ENCODE measurements around the gene CALML3. TPM values are rescaled to one million over a fixed set of nuclear protein-coding genes. Genes with fewer than 3 reads are reported as not detected.

The CALML3 gene
- total RNA-seq, 4 donors from 2014 or later: 0.24 TPM; not detected in 3

DNA sequence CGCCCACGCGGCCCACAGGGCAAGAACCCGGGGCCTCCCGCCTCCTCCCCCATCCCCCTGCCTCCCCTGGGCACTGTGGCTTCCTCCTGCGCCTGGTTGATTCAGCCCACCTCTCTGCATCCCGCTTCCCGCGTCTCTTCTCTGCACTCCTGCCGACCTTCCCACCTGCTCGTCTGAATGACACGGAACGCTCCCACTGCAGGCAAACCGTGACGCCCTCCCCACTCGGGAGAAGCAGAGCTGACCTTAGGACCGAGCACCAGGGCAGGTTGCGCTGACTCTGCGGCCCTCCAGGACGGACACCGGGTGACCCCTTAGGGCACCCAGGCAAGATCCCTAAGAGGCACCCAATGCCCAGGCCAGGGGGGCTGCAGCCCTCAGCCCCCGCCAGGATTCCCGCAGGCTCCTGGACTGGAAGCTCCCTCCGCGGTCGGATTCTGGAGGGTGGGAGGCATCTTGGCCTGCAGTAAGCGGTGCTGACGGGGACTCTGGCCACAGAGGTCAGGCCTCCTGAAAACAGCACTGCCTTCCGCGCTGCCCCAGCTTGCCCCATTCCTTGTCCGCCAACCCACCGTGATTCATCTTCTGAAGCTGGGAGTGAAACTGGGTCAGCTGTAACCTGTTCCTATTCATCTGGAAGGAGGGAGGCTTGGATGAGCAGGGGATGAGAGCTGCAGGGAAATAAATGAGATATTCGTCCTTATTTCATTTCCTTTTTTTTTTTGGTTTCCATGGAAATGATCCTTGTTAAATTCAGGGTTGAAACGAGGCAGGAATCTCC, 990 bp downstream of the CALML3 start:
- intact Hi-C loops (cut with DNase I): no loop called here
- Histone ChIP-seq H3K9me3 (no peaks in the 10 kb centered on the region), H3K4me3 (replicated peaks in 1 of 3) (no peak overlapping the region), H3K36me3 (no peaks in the 10 kb centered on the region), H3K4me1 (no peaks in the 10 kb centered on the region), H3K27ac (no peak overlapping the region), H3K27me3 (no peaks in the 10 kb centered on the region)
- no peak for TF ChIP-seq POLR2A (IDR thresholded peaks at IDR 0.05)
- TF ChIP-seq, protein P1, sequence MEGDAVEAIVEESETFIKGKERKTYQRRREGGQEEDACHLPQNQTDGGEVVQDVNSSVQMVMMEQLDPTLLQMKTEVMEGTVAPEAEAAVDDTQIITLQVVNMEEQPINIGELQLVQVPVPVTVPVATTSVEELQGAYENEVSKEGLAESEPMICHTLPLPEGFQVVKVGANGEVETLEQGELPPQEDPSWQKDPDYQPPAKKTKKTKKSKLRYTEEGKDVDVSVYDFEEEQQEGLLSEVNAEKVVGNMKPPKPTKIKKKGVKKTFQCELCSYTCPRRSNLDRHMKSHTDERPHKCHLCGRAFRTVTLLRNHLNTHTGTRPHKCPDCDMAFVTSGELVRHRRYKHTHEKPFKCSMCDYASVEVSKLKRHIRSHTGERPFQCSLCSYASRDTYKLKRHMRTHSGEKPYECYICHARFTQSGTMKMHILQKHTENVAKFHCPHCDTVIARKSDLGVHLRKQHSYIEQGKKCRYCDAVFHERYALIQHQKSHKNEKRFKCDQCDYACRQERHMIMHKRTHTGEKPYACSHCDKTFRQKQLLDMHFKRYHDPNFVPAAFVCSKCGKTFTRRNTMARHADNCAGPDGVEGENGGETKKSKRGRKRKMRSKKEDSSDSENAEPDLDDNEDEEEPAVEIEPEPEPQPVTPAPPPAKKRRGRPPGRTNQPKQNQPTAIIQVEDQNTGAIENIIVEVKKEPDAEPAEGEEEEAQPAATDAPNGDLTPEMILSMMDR (IDR thresholded peaks at IDR 0.05): no peak
- no peak for DNase-seq
- WGBS, 2 donors: 89 to 90% methylated on average over 28 to 31 of the region's 34 CpGs

DNA sequence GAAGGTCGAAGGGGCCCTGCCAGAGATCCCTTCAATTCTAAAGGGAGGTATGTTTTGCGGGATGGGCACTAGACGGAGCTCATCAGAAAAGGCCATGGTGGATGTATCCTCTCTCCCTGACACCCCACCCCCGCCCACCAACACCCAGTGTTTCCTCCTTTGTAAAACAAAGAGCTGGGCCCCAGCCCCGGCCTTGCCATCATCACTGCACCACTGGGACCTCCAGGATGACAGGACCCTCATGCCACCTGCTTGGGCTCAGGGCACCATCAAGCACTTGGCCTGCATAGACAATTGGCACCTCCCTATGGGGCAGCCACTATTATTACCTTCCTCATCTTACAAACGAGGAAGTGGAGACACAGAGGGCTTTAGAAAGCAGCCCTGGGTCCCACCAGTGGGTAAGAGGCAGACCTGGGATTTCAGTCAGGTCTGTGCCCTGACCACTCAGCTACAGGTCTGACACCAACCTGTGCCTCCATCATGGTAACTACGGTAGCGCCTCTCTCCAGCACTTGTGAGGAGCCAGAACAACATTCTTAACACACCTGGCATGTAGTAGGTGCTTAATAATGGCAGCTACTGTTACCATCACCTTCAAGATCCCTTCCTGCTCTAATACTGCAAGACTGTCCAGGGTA, 2.0 kb downstream of the CALML3 start:
- DNase-seq: no peak
- no peak for TF ChIP-seq POLR2A (IDR thresholded peaks at IDR 0.05)
- TF ChIP-seq, protein P1 (IDR thresholded peaks at IDR 0.05): no peak
- no peaks in the 10 kb centered on the region for H3K9me3 ChIP-seq
- H3K4me3 ChIP-seq (replicated peaks in 1 of 3): no peak overlapping the region
- intact Hi-C loops (cut with DNase I): no loop called here
- H3K27ac ChIP-seq: no peak overlapping the region
- H3K27me3 ChIP-seq: no peaks in the 10 kb centered on the region
- 93 to 98% methylated on average over 5 to 7 of the region's 8 CpGs for WGBS, 2 donors
- H3K36me3 ChIP-seq: no peaks in the 10 kb centered on the region
- H3K4me1 ChIP-seq: no peaks in the 10 kb centered on the region

DNA sequence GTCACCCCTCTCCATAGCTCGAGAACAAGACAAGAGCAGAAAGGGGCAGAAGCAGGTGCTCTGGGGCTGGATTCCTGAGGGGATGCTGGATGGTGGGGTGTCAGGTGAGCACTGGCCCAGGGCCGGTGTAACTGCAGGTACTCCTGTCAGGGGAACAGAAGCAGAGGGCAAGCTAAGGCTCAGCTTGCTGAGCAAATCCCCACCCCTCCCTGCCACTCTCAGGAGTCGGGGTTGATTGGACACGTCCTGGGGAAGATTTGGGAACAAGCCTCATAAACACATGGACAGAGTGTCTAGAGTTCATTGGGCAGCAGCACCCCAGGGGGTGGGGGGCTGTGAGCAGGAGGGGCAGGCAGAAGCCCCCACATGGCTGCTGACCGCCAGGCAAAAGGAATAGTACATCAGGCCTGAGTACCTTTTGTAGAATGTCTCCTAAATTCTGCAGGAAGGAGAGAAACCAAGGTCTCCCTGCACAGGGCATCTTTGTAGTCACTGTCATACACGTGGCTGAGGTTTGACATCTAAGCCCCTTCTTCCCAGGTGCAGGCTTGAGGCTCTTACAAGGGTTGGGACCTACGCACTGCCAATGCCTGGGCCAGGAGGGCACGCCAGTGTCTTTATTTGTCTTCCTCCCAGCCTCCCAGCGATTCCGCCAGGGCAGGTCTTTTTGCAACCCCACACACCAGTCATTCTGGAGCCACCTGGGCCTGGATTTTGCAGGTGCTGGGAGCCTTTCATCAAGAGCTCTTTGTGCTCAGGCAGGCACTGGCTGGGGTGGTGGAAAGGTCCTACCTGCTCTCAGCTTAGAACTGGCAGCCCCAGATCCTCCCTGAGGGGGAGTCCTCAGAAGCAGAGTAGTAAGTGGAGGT, 2.8 kb downstream of the CALML3 start:
- intact Hi-C loops (cut with DNase I): no loop called here
- DNase-seq: no peak

DNA sequence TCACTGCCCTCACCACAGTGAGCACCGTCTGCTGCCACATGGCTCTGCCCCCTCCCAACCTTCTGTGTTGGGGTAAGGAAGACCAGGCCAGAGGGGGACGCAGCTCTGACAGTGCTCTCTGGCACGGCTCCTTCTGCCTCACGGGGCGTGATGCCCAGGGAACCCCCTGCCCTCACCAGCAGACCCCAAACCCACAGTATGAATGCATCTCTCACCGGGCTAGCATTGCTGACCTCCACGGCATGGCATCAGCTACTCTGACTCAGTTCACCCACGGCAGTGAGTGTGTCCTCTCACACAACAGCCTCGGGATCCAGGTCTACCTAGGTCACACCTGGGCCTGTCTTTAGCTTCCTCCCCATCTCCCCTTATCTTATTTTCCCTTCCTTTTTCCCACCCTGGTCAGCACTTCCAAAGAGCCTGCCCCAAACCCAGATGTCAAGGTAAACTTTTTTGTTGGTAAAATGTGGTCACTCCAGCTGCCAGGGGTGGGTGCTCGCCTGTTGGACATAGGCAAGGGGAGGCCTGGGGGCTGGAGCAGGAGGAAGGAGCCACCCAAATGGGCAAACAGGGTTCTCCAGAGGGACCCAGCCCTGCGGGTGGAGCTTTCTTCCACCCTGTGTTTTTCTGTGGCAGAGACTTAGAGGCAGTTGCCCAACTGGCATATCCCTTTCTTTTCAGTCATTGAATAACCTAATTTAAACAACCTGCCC, 4.4 kb downstream of the CALML3 start:
- H3K9me3 ChIP-seq: no peaks in the 10 kb centered on the region
- DNase-seq: no peak
- H3K36me3 ChIP-seq: no peaks in the 10 kb centered on the region
- 94 to 95% methylated on average over 11 of the region's 11 CpGs for WGBS, 2 donors
- no peaks in the 10 kb centered on the region for H3K27me3 ChIP-seq
- no peak overlapping the region for H3K27ac ChIP-seq
- TF ChIP-seq POLR2A (IDR thresholded peaks at IDR 0.05): no peak
- TF ChIP-seq, protein P1 (IDR thresholded peaks at IDR 0.05): no peak
- H3K4me1 ChIP-seq: no peaks in the 10 kb centered on the region
- intact Hi-C loops (cut with DNase I): no loop called here
- H3K4me3 ChIP-seq (replicated peaks in 1 of 3): no peak overlapping the region

More for the DNA sequence above, 2.8 kb downstream of the CALML3 start:
- TF ChIP-seq POLR2A (IDR thresholded peaks at IDR 0.05): no peak
- TF ChIP-seq, protein P1 (IDR thresholded peaks at IDR 0.05): no peak
- Histone ChIP-seq H3K4me3 (replicated peaks in 1 of 3) (no peak overlapping the region), H3K27me3 (no peaks in the 10 kb centered on the region), H3K4me1 (no peaks in the 10 kb centered on the region), H3K27ac (no peak overlapping the region), H3K9me3 (no peaks in the 10 kb centered on the region), H3K36me3 (no peaks in the 10 kb centered on the region)
- WGBS, 2 donors: 75 to 85% methylated on average over 8 to 10 of the region's 10 CpGs
